Erythroblast (primary cell): ENCODE data around the gene PRKCI.

Experiments used
- GATA1 ChIP-seq: IDR thresholded peaks from 2 replicates; pipeline ENCODE4 v1.6.1; 2011; ENCODE audit warnings: low read depth, mild to moderate bottlenecking, control low read depth, low read length, moderate library complexity
- POLR2A ChIP-seq: IDR thresholded peaks from 2 replicates; pipeline ENCODE4 v1.6.1; 2011; ENCODE audit warnings: mild to moderate bottlenecking, low read length

- TF ChIP-seq POLR2A (no peak), GATA1 (no peak)
These were observed 74.5 kb downstream of the PRKCI start for GRCh38 chr3:170296703-170297102.
